ENCODE measurements around the gene DENND1A.

DNA sequence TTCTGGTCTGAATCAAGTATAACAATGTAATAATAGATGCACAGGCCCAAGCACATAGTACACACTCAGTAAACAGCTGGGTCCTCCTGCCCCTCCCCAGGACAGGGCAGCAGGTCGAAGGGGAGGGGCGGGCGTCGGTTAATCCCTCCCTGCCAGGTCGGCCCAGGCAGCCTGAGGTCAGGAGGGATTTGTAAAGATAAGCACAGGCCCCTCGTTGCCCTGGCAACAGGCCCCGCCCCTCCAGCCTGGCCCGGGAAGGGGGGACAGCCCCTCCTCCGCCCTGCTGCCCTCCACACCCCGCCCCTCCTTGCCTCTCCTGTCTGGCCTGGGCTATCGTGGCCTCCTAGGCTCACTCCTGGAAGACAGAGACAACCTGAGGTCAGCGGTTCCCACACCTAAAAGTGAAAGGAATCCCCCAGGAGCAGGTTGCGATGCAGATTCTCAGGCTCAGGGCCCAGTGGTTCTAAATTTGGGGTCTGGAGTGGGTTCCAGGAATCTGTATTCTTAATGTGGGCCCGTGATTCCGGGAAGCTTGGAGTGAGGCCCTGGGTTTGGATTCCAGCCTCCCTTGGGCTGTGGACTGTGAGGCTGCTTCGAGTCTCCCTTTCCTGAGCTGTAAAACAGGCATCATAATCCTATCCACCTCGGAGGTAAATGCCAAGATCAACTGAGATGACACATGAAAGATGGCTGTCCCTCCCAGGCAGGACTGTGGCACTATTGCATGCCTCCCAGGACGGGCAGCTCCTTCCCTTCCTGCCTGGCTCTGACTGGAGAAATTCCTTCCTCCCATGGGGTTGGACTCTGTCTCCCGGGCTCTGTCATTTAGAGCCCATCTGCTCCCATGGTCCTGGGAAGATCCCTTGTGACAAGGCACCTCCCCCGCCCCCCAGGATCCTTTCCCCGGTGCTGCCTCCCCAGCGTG lies 569.5 kb downstream of the DENND1A start:
- no peak for TF ChIP-seq GATA3 (IDR thresholded peaks at IDR 0.05; ENCODE audit: low read depth, low read length)
- TF ChIP-seq GATA2 (IDR thresholded peaks at IDR 0.05; ENCODE audit: low read depth, low read length) = no peak

Data from SH-SY5Y (cell line).